ENCODE data around the gene KDR. TPM values are rescaled to one million over a fixed set of nuclear protein-coding genes. Genes with fewer than 3 reads are reported as not detected.

Gene KDR
- polyA plus RNA-seq, 12 donors: 36.1 to 62.0 (median 55.1) TPM; not detected in 1

- DNase-seq: no peak
Measured at GRCh38 chr4:55031158-55031557, 94.2 kb downstream of the KDR start.

GRCh38 chr4:55030589-55030988 is 94.8 kb downstream of the KDR start:
- no peak for DNase-seq

DNA sequence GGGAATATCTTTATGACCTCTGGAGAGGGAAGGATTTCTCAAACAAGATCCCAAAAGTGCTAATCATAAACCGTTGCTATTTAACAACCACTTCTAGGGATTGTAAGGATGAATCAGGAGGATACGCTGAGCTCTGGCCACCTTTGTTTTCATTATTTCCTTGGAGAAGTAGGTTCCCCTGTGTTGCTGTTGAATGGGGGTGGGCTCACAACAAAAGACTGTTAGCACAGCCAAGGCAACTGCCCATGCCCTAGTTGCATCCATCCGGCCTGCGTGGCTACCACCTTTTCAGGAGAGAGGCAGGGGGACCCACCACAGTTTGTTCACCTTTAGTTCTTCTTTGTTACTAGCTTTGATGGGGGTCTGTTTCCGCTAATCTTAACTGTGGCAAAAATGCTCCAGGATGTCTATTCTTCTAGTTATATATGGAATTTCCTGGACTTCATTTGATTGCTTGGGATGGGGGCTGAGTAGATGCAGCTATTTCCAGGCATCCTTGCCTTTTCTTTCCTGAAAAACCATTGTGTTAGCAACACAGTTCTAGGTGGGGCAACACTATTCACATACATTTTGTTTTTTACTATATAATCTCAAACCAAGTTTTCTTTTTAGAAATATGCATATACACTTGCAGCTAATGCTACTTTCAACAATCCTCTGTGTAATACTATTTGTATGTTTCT is 95.4 kb downstream of the KDR start:
- no peak for DNase-seq

- no peak for DNase-seq
Measured at GRCh38 chr4:55029321-55029720, 96.1 kb downstream of the KDR start.

Other genes starting within 250 kb of the KDR start
- gene SRD5A3, start 220.6 kb upstream of the KDR start, polyA plus RNA-seq (ENCODE audit: insufficient read length in 12 of 12): 10 to 100 TPM in 11 of 12 donors, not detected in 1; 10.1 to 25.2 (median 15.1) TPM

Measured in muscle of arm (tissue), 12 donors.